ENCODE results near the gene GNAL. TPM values are rescaled to one million over a fixed set of nuclear protein-coding genes. Genes with fewer than 3 reads are reported as not detected.
A peak's percentile ranks its signal among the peaks of the same experiment; 100 is the strongest.

The GNAL gene
- total RNA-seq, 1 experiment from 2014 or later = 10.6 TPM

DNA sequence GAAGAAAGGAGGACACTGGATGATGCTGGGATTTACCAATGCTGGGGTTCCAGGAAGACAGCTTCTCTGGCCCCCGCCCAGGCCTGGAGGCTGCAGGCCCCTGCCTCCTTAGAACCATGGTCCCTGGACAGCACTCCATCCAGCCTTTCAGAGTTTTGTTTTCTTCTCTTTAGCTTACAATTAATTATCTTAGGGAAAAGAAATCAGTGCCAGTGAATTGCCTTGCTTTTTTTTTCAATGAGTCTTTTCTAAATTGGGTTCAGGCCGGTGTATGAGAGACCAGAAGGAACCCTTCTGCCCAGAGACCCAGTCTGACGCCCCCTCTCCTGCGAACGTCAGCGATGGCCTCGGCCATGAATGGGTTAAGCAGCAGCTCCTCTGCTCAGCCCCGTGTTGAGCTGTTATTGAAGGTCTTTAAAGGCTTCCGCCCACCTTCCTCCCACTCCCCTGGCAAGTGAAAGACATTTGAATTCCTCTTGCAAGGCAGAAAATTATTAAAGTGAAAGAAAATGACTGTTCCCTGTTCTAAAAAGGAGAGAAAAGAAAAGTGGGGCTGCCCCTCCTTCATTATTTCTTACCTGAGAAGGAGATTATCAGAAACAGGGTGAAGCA, 96.5 kb downstream of the GNAL start:
- in situ Hi-C loops (cut with HindIII; ENCODE audit: low pct_unique_long_range_greater_than_20kb, low sequenced_read_pairs) = no loop called here
- DNase-seq (ENCODE audit: low read depth) = no peak

GRCh38 chr18:11789716-11790510, 100.8 kb downstream of the GNAL start:
- no peak for DNase-seq (ENCODE audit: low read depth)
- in situ Hi-C loops (cut with HindIII; ENCODE audit: low pct_unique_long_range_greater_than_20kb, low sequenced_read_pairs) = no loop called here

DNA sequence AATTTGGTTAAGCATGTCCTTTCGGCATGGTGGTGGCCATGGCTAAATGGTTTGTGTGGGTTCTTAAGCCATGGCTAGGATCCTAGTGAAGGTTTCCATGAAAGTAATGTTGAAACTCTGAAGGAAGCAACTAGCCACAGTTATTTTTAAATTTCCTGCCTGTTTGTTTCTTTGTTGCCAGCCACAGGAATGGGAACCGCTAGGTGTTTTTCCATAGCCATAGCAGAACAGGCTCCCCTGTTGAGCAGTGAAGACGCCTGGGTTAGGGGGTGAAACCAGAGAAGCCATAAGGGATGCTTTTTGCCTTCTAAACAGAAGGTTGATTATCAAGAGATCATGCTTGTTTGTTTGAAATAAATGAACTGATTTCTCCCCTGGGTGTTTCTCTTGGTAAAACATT, 102.1 kb downstream of the GNAL start:
- no peak for DNase-seq (ENCODE audit: low read depth)
- in situ Hi-C loops (cut with HindIII; ENCODE audit: low pct_unique_long_range_greater_than_20kb, low sequenced_read_pairs) = no loop called here

GRCh38 chr18:11792632-11793031, 103.6 kb downstream of the GNAL start:
- DNase-seq (ENCODE audit: low read depth) = no peak
- in situ Hi-C loops (cut with HindIII; ENCODE audit: low pct_unique_long_range_greater_than_20kb, low sequenced_read_pairs) = no loop called here

- in situ Hi-C loops (cut with HindIII; ENCODE audit: low pct_unique_long_range_greater_than_20kb, low sequenced_read_pairs) = no loop called here
- DNase-seq (ENCODE audit: low read depth) = no peak
Measured at GRCh38 chr18:11794195-11794594, 105.1 kb downstream of the GNAL start.

DNA sequence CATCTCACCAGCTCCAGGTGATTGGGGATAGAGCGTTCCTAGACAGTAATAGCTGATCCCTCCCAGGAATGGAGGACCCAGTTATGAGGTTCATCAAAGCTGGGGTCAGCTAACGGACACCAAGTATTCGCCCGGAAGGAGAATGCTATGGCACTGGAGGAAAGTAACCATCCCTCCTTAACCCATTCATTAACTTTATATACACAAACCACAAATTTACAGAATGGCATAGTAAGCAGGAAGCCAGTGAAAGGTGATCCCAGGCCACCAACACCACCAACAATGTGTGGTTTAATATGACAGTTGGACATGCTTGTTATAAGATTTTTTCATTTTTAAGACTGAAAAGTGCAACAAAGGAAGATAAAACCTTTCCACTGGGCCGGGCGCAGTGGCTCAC, 106.9 kb downstream of the GNAL start:
- no peak for DNase-seq (ENCODE audit: low read depth)
- in situ Hi-C loops (cut with HindIII; ENCODE audit: low pct_unique_long_range_greater_than_20kb, low sequenced_read_pairs) = no loop called here

DNA sequence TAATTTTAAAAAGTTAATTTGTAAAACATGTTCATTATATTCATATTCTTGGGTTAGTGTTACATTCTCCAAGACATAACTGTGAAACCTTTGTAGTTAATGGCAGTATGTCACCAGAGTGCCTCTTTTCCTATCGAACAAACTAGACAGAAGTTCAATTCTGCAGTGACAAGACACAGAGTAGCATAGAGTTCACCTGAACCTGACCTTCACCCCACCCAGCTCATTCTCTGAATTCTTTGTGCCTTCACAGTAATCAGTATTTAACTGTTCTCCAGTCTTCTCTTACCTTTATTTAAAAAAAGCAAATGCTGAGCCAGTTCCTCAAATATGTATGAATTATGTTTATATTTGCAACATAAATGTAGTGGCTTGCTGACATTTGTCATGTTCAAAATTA, 109.2 kb downstream of the GNAL start:
- in situ Hi-C loops (cut with HindIII; ENCODE audit: low pct_unique_long_range_greater_than_20kb, low sequenced_read_pairs) = no loop called here

DNA sequence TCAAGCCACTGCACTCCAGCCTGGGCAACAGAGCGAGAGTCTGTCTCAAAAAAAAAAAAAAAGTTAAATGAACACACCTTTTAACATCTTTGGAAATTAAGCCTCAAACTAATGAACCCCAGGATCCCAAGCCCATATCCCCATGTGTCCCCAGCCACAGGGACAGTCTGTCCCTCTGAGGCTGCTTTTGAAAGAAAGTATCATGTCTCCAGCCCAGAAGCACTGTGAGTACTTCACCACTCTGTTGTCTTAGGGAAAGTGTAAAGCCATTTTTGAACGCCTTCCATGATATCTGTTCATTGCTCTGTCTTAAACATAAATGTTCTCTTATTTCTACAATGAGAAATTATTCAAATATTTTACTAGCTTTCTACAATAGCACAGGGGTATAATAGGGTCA, 110.0 kb downstream of the GNAL start:
- no peak for DNase-seq (ENCODE audit: low read depth)
- in situ Hi-C loops (cut with HindIII; ENCODE audit: low pct_unique_long_range_greater_than_20kb, low sequenced_read_pairs) = no loop called here

More for the DNA sequence above, 109.2 kb downstream of the GNAL start:
- no peak for DNase-seq (ENCODE audit: low read depth)

GRCh38 chr18:11800566-11801334, 111.7 kb downstream of the GNAL start:
- in situ Hi-C loops (cut with HindIII; ENCODE audit: low pct_unique_long_range_greater_than_20kb, low sequenced_read_pairs) = no loop called here

DNA sequence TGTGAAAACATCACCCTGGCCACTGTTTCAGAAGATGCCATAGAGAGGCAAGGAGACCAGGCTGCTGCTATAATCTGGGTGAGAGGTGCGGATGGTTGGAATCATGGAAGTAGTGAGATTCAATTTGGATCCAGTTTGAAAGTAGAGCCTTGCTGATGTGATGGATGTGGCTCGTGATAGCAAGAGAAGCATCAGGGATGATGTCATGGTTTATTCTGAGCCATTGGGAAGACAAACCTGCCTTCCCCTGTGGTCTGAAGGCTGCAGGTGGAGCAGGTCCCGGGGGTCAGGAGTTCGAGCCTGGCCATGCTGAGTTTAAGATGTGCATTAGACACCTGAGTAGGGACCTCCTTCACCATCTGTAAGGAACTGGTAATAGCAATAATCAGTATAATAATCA, 112.5 kb downstream of the GNAL start:
- DNase-seq (ENCODE audit: low read depth) = no peak
- in situ Hi-C loops (cut with HindIII; ENCODE audit: low pct_unique_long_range_greater_than_20kb, low sequenced_read_pairs) = no loop called here

More at GRCh38 chr18:11800566-11801334, 111.7 kb downstream of the GNAL start:
- no peak for DNase-seq (ENCODE audit: low read depth)

- no peak for DNase-seq (ENCODE audit: low read depth)
- in situ Hi-C loops (cut with HindIII; ENCODE audit: low pct_unique_long_range_greater_than_20kb, low sequenced_read_pairs) = no loop called here
Measured at GRCh38 chr18:11802158-11802557, 113.1 kb downstream of the GNAL start.

DNA sequence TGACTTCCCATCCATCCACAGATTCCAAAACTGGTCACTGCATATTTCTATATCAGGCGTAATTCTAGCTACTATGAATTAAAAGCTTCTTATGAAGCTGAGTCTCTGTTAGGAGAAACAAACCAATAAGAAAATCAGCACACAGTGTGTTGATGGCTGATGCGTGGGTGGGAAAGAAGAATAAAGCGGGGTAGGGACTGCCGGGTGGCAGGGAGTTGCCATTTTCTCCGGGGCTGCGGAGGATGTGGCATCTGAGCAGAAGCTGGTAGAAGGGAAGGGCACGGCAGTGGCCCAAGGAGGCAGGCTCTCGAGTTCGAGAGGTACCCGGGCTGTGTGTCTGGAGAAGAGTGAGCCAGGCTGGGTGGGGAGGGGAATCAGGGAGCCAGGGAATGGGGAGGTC, 113.5 kb downstream of the GNAL start:
- in situ Hi-C loops (cut with HindIII; ENCODE audit: low pct_unique_long_range_greater_than_20kb, low sequenced_read_pairs) = no loop called here
- no peak for DNase-seq (ENCODE audit: low read depth)

- DNase-seq (ENCODE audit: low read depth) = no peak
- in situ Hi-C loops (cut with HindIII; ENCODE audit: low pct_unique_long_range_greater_than_20kb, low sequenced_read_pairs) = no loop called here
Measured at GRCh38 chr18:11807233-11807632, 118.2 kb downstream of the GNAL start.

DNA sequence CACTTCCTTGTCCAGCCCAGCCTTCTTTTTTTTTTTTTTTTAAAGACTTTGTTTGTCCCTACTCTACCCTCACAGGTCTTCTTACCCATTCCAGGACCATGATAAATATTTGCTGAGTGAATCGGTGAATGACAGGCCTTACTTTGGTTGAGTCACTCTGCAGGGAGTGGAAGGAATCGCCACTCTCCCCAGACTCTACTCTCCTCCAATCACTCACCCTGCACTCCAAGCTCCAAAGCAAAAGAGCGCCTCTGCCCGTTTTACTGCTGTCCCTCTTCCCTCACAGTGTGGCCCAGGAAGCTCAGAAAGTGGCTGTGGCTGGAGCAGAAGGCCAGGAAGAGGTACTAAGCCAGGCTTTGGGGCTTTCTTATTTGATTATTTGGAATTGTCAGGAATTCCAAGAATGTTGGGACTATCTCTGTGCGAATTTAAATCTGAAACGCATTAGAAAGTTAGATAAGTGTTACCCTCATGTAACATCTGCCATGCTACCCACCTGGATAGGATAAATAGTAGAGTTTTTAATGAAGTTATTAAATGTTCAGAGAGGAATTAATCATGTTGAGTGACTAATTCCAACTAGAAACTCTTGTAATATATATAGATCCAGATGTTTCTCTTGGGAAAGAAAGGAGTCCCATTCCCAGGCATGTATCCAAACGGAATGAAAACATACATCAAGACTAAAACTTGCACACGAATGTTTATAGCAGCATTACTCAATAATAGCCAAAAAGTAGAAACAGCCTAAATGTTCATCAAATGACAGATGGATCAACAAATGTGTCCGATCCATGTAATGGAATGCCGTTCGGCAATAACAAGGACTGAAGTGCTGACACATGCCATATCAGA, 119.2 kb downstream of the GNAL start:
- peak; percentile 57 for DNase-seq (ENCODE audit: low read depth)
- in situ Hi-C loops (cut with HindIII; ENCODE audit: low pct_unique_long_range_greater_than_20kb, low sequenced_read_pairs) = no loop called here

- DNase-seq (ENCODE audit: low read depth) = no peak
- in situ Hi-C loops (cut with HindIII; ENCODE audit: low pct_unique_long_range_greater_than_20kb, low sequenced_read_pairs) = no loop called here
Measured at GRCh38 chr18:11809895-11810294, 120.8 kb downstream of the GNAL start.

GRCh38 chr18:11810379-11810778, 121.3 kb downstream of the GNAL start:
- in situ Hi-C loops (cut with HindIII; ENCODE audit: low pct_unique_long_range_greater_than_20kb, low sequenced_read_pairs) = no loop called here
- DNase-seq (ENCODE audit: low read depth) = no peak

DNA sequence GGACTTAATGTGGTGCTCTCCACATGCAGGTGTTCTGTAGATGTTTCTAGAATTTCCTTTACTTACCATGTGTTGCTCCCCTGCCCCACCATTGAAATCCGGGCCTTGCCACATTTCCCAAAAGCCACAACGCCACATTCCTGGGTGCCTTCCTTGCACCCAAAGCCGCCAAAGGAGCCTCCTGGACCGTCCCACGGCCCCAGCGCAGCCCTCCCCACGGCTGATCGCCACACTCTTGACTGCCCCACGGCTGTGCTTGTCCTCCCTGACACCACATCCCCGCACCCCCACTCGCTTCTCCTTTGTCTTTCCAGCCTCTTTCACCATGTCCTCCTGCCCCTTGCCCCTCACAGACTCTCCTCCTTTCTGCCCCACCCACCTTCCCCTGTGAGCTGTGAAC, 121.9 kb downstream of the GNAL start:
- DNase-seq (ENCODE audit: low read depth) = no peak
- in situ Hi-C loops (cut with HindIII; ENCODE audit: low pct_unique_long_range_greater_than_20kb, low sequenced_read_pairs) = no loop called here

GRCh38 chr18:11817229-11817628, 128.2 kb downstream of the GNAL start:
- no peak for DNase-seq (ENCODE audit: low read depth)
- in situ Hi-C loops (cut with HindIII; ENCODE audit: low pct_unique_long_range_greater_than_20kb, low sequenced_read_pairs) = no loop called here
